K562 (cell line): ENCODE measurements around the gene TMEM147. TPM values are rescaled to one million over a fixed set of nuclear protein-coding genes. Genes with fewer than 3 reads are reported as not detected.

ENCODE experiments used
- ATAC-seq: fragments of 200-7000 bp; cut with Tn5 transposase; 3 replicates; pipeline ENCODE4 v1.9.1; 2020; ENCODE audit warnings: moderate library complexity
- BruUV-seq: library from RNA; stranded (reverse); fragments of 400-500 nt; replicated peaks from 2 replicates; lab custom pipeline; 2021; lab: Mats Ljungman, UMichigan
- CTCF ChIA-PET: fragments of 300-600 bp; formaldehyde crosslinking; extraction: SDS; loops from one replicate; lab custom pipeline; 2021; ENCODE audit warnings: low intra/inter-chr PET ratio; lab: Yijun Ruan, JAX
- POLR2A ChIA-PET: fragments of 300-600, 350-650 bp; sonication (Branson Sonifier 250); formaldehyde crosslinking; extraction: SDS; loops from one replicate; lab custom pipeline; 2021; ENCODE audit warnings: antibody characterized with exemption, inconsistent platforms; lab: Yijun Ruan, JAX
- DNase-seq, 4 experiments: peaks; one replicate each; pipeline versions ENCODE4 v3.0.0 to v3.0.0-alpha.2; 2011 to 2018; ENCODE audit warnings: low spot score in 3 of 4, mixed read lengths in 3 of 4; ENCODE audit errors: extremely low read depth in 1 of 4
- FAIRE-seq: peaks from 2 replicates; lab custom pipeline; 2011; peaks lifted over from hg19 to GRCh38; lab: Jason Lieb, UNC
- H2AFZ ChIP-seq: 2 replicates; pipeline ENCODE4 v1.6.0; 2011; ENCODE audit warnings: low read depth, low read length, control low read depth, inconsistent platforms
- H3K27ac ChIP-seq: fragments of 200-600 bp; 3 replicates; pipeline ENCODE4 v1.8.0; 2011; ENCODE audit warnings: low read depth, mild to moderate bottlenecking, control low read depth, inconsistent platforms, low read length, moderate library complexity, mixed read lengths; ENCODE audit errors: extremely low read depth
- H3K27me3 ChIP-seq, 2 experiments: fragments of 300-600 bp in 1 of 2; 2 replicates in 1 of 2; 3 replicates in 1 of 2; pipeline versions ENCODE4 v1.6.0 to v1.8.0; 2011; ENCODE audit warnings: inconsistent platforms in 2 of 2, low read length in 2 of 2, mild to moderate bottlenecking in 1 of 2, mixed read lengths in 1 of 2, moderate library complexity in 1 of 2; ENCODE audit not compliant: control insufficient read depth in 2 of 2, insufficient read depth in 2 of 2
- H3K36me3 ChIP-seq: fragments of 300-600 bp; 3 replicates; pipeline ENCODE4 v1.8.0; 2011; ENCODE audit warnings: mild to moderate bottlenecking, low read length, inconsistent platforms; ENCODE audit not compliant: control insufficient read depth, insufficient read depth
- H3K4me1 ChIP-seq, 2 experiments: fragments of 200-600 bp in 1 of 2; replicated peaks in 1 of 2; 2 replicates in 1 of 2; 3 replicates in 1 of 2; pipeline versions ENCODE4 v1.5.1 to v1.8.0; 2011; ENCODE audit warnings: inconsistent platforms in 2 of 2, low read length in 2 of 2, mild to moderate bottlenecking in 1 of 2, mixed read lengths in 1 of 2, moderate library complexity in 1 of 2; ENCODE audit not compliant: control insufficient read depth in 2 of 2, insufficient read depth in 2 of 2
- H3K4me2 ChIP-seq: 2 replicates; pipeline ENCODE4 v1.6.1; 2011; ENCODE audit warnings: low read length, control low read depth, inconsistent platforms, mixed read lengths; ENCODE audit not compliant: insufficient read depth
- H3K4me3 ChIP-seq: fragments of 200-600 bp; sonication (generic), shearing (Covaris generic); 2 replicates; pipeline ENCODE4 v1.5.1; 2016; ENCODE audit warnings: control low read depth, inconsistent platforms
- H3K79me2 ChIP-seq: fragments of 200-600 bp; 3 replicates; pipeline ENCODE4 v1.8.0; 2011; ENCODE audit warnings: low read length, inconsistent platforms; ENCODE audit not compliant: control insufficient read depth, insufficient read depth
- H3K9ac ChIP-seq, 2 experiments: 2 replicates each; pipeline versions ENCODE4 v1.6.0 to v1.6.1; 2011; ENCODE audit warnings: low read depth in 2 of 2, low read length in 2 of 2, control low read depth in 1 of 2, inconsistent platforms in 1 of 2, mild to moderate bottlenecking in 1 of 2, mixed read lengths in 1 of 2; ENCODE audit not compliant: insufficient read depth in 1 of 2
- H3K9me1 ChIP-seq: one replicate; pipeline ENCODE4 v1.6.0; 2011; ENCODE audit warnings: inconsistent platforms, mild to moderate bottlenecking, low read length, moderate library complexity; ENCODE audit not compliant: control insufficient read depth, insufficient read depth
- H3K9me3 ChIP-seq: replicated peaks from 2 replicates; pipeline ENCODE4 v1.5.1; 2011; ENCODE audit warnings: low read depth, low read length, inconsistent platforms; ENCODE audit not compliant: control insufficient read depth, insufficient read depth
- H4K20me1 ChIP-seq: replicated peaks from 2 replicates; pipeline ENCODE4 v1.6.1; 2011; ENCODE audit warnings: low read length, inconsistent platforms, mixed read lengths; ENCODE audit not compliant: control insufficient read depth, insufficient read depth
- EGR1 ChIP-seq: fragments of 450-650 bp; conservative IDR thresholded peaks from 2 replicates; pipeline ENCODE4 v1.6.1; 2017; ENCODE audit warnings: mild to moderate bottlenecking
- FIP1L1 ChIP-seq: fragments of 200-400 bp; formaldehyde crosslinking; IDR thresholded peaks from 2 replicates; pipeline ENCODE4 v1.6.1; 2018; ENCODE audit warnings: mild to moderate bottlenecking, low read depth, low read length; ENCODE audit not compliant: poor library complexity, severe bottlenecking
- GABPB2 ChIP-seq: fragments of 250-450 bp; sonication (Bioruptor Pico); conservative IDR thresholded peaks from 2 replicates; pipeline ENCODE4 v1.5.1; 2021; ENCODE audit warnings: mild to moderate bottlenecking
- RAD21 ChIP-seq, 2 experiments: fragments of 250-450 bp in 1 of 2; fragments of 450-650 bp in 1 of 2; sonication (Bioruptor Pico) in 1 of 2; formaldehyde crosslinking in 1 of 2; IDR thresholded peaks in 1 of 2; conservative IDR thresholded peaks in 1 of 2; 2 replicates each; pipeline versions ENCODE4 v1.4.0 to v1.8.0; 2020 to 2022; ENCODE audit warnings: mild to moderate bottlenecking in 2 of 2, moderate library complexity in 1 of 2
- RB1 ChIP-seq: fragments of 450-650 bp; IDR thresholded peaks from 2 replicates; pipeline ENCODE4 v1.6.1; 2017; ENCODE audit warnings: low read depth, mild to moderate bottlenecking
- RCOR1 ChIP-seq, 2 experiments: IDR thresholded peaks; 2 replicates each; pipeline ENCODE4 v1.6.1; 2012; ENCODE audit warnings: low read depth in 2 of 2, low read length in 2 of 2, borderline replicate concordance in 1 of 2, improper control_type of control experiment in 1 of 2
- REST ChIP-seq, 2 experiments: fragments of 450-650 bp; formaldehyde crosslinking in 1 of 2; IDR thresholded peaks; 2 replicates each; pipeline versions ENCODE4 v1.4.0 to v1.6.1; 2014 to 2020; ENCODE audit warnings: mild to moderate bottlenecking in 2 of 2, borderline replicate concordance in 1 of 2, low read depth in 1 of 2
- SMC3 ChIP-seq: conservative IDR thresholded peaks from 2 replicates; pipeline ENCODE4 v1.6.1; 2011; ENCODE audit warnings: low read depth, low read length, improper control_type of control experiment; ENCODE audit not compliant: insufficient read depth
- TGIF2 ChIP-seq: sonication (generic); formaldehyde crosslinking; IDR thresholded peaks from 2 replicates; pipeline ENCODE4 v1.8.1; 2022; ENCODE audit warnings: mild to moderate bottlenecking, missing genetic modification reagents, moderate library complexity
- ZBTB7A ChIP-seq: IDR thresholded peaks from 2 replicates; pipeline ENCODE4 v1.6.1; 2011; ENCODE audit warnings: low read depth, mild to moderate bottlenecking, low read length, moderate library complexity, borderline replicate concordance; ENCODE audit not compliant: control insufficient read depth
- ZNF3 ChIP-seq: fragments of 250-450 bp; sonication (Bioruptor Pico); IDR thresholded peaks from 2 replicates; pipeline ENCODE4 v1.5.0; 2021; ENCODE audit warnings: mild to moderate bottlenecking, moderate library complexity
- ZNF324 ChIP-seq: fragments of 250-450 bp; sonication (Bioruptor Pico); IDR thresholded peaks from 2 replicates; pipeline ENCODE4 v1.4.0; 2020; ENCODE audit warnings: mild to moderate bottlenecking
- WGBS: fragments of 100-300 bp; shearing (Covaris generic); methylation state at CpG from one replicate; pipeline ENCODE4 v1.1.6; 2016; ENCODE audit warnings: low coverage, mixed read lengths; ENCODE audit not compliant: insufficient coverage; ENCODE audit errors: missing lambda C conversion rate; 5-methylcytosine and 5-hydroxymethylcytosine counted together
- in situ Hi-C: fragments of 300-500 bp; cut with MboI; formaldehyde crosslinking; loops from 4 replicates; pipeline ENCODE4 v1.15.0; 2018; ENCODE audit warnings: inconsistent platforms, mixed read lengths
- intact Hi-C: fragments of 100-400 bp; cut with micrococcal nuclease; formaldehyde crosslinking; loops from 2 replicates; pipeline ENCODE4 v1.14.2; 2022
- polyA plus RNA-seq, 8 experiments: library from polyadenylated mRNA; depleted of rRNA in 4 of 8; stranded (reverse) in 5 of 8; unstranded in 3 of 8; fragments of >200 nt; fragmentation: Nextera tagmentation in 2 of 8; fragmentation: Illumina TruSeq in 1 of 8; extraction: Ambion mirVana in 2 of 8; extraction: Trizol in 1 of 8; gene quantifications; 2 replicates each; pipeline versions ENCODE4 v1.2.1 to v1.2.3, GENCODE V29; 2011 to 2014; ENCODE audit warnings: inconsistent platforms in 1 of 8, missing spikeins in 1 of 8
- total RNA-seq, 7 experiments: library from RNA; depleted of rRNA in 6 of 7; stranded (reverse); fragments of >200 nt in 6 of 7; fragmentation: Illumina TruSeq in 2 of 7; extraction: Trizol in 2 of 7; gene quantifications; 2 replicates each; pipeline versions ENCODE4 v1.2.1 to v1.2.3, GENCODE V29; 2011 to 2021; ENCODE audit warnings: low replicate concordance in 1 of 7

The TMEM147 gene
- total and polyA plus RNA-seq, 9 of the 15 experiments (the other 6 are each of a cell fraction or from before 2014, with no cell fraction given) = 73.8 to 194 (median 142) TPM

GRCh38 chr19:35509861-35510625, 35.4 kb upstream of the TMEM147 start:
- H3K4me3 ChIP-seq = no peak overlapping the region
- ChIA-PET CTCF (interaction anchor here (0.6 to 1.1 kb wide), 2 partner anchors 206 to 207 kb away, joined by 3 read pairs; partner anchors contain the start of gene KMT2B), POLR2A (interaction anchor here (0.6 to 1.3 kb wide), 7 partner anchors 9 to 385 kb away, joined by 3 to 5 read pairs (median 3); no protein-coding TSS in a partner anchor)
- H3K4me2 ChIP-seq = peak overlapping the region; percentile 1; the same call in 1 of the 2 replicates
- no peaks in the 10 kb centered on the region for H3K9me3 ChIP-seq
- H2AFZ ChIP-seq = no peak overlapping the region
- intact Hi-C loops (no loop called here), in situ Hi-C loops (no loop called here)
- H4K20me1 ChIP-seq = peaks cover 22% of the 10 kb centered on the region
- peak; percentile 93 for ATAC-seq
- peak; percentile 81 to 93 (median 90) for DNase-seq
- 1% methylated on average over 39 of the region's 39 CpGs for WGBS
- H3K27me3 ChIP-seq = peaks cover 66 to 88% of the 10 kb centered on the region in 2 experiments
- no TSS peak for BruUV-seq
- no peak overlapping the region for H3K27ac ChIP-seq
- no peaks in the 10 kb centered on the region for H3K79me2 ChIP-seq
- peak overlapping the region in 1 of 2 experiments; percentile 63; a peak in 1 of 4 replicates for H3K9ac ChIP-seq
- peaks cover 2% of the 10 kb centered on the region for H3K9me1 ChIP-seq
- peak; percentile 61 for FAIRE-seq
- peaks cover 0 to 36% of the 10 kb centered on the region in 2 experiments; a peak in 4 of 5 replicates for H3K4me1 ChIP-seq
- no peaks in the 10 kb centered on the region for H3K36me3 ChIP-seq
- peak; percentile 37 to 68; a peak in 3 of 4 replicates for TF ChIP-seq RAD21 (CRISPR knock-in tag; conservative IDR thresholded peaks at IDR 0.05 in 1 of 2, IDR thresholded peaks at IDR 0.05 in 1 of 2)
- TF ChIP-seq GABPB2 (CRISPR knock-in tag) = no peak
- TF ChIP-seq SMC3 = peak; percentile 73
- TF ChIP-seq ZNF324 (CRISPR knock-in tag) = no peak
- TF ChIP-seq EGR1 = peak; percentile 43; the same call in 1 of the 2 replicates
- TF ChIP-seq RCOR1 (IDR thresholded peaks at IDR 0.05; ENCODE audit: borderline replicate concordance in 1 of 2, low read depth in 2 of 2, low read length in 2 of 2) = 0 out of 4 replicates have a peak, but pooled peaks of 1 of the 2 experiments have one; percentile 33
- TF ChIP-seq TGIF2 = no peak
- TF ChIP-seq ZBTB7A = peak; percentile 71; the same call in 1 of the 2 replicates
- TF ChIP-seq ZNF3 (CRISPR knock-in tag) = no peak
- no peak for TF ChIP-seq FIP1L1
- peak; percentile 60; the same call in 1 of the 2 replicates for TF ChIP-seq RB1
- peak; percentile 63; the same call in 1 of the 2 replicates for TF ChIP-seq REST (IDR thresholded peaks at IDR 0.05; ENCODE audit: borderline replicate concordance)
- TF ChIP-seq REST (CRISPR knock-in tag; IDR thresholded peaks at IDR 0.05; ENCODE audit: low read depth) = no peak
